HCT116 (cell line): Measurements from ENCODE around the gene MBD6. TPM values are rescaled to one million over a fixed set of nuclear protein-coding genes. Genes with fewer than 3 reads are reported as not detected.

Source experiments
- ATAC-seq: fragments of 200-7000 bp; cut with Tn5 transposase; 2 replicates; pipeline ENCODE4 v1.9.1; 2020; ENCODE audit warnings: mild to moderate bottlenecking, moderate library complexity
- Bru-seq: library from RNA; stranded (reverse); fragments of 400-500 nt; gene quantifications from one replicate; lab custom pipeline; 2021; lab: Mats Ljungman, UMichigan
- BruChase-seq, 2 experiments: library from RNA; stranded (reverse); fragments of 400-500 nt; gene quantifications; one replicate each; lab custom pipeline; 2021; lab: Mats Ljungman, UMichigan
- BruUV-seq: library from RNA; stranded (reverse); fragments of 400-500 nt; replicated peaks from 2 replicates; lab custom pipeline; 2021; lab: Mats Ljungman, UMichigan
- CTCF ChIA-PET: fragments of 300-600 bp; sonication (Branson Sonifier 250); formaldehyde crosslinking; loops from one replicate; lab custom pipeline; 2021; ENCODE audit warnings: antibody characterized with exemption; lab: Charles Lee
- POLR2A ChIA-PET: fragments of 300-600, 350-600 bp; sonication (Branson Sonifier 250); formaldehyde crosslinking; loops from one replicate; lab custom pipeline; 2021; ENCODE audit warnings: antibody characterized with exemption; lab: Charles Lee
- RAD21 ChIA-PET, 2 experiments: fragments of 300-600 bp; sonication (Branson Sonifier 250); formaldehyde crosslinking; loops; one replicate each; lab custom pipeline; 2023; ENCODE audit warnings: low total read pairs in 2 of 2; ENCODE audit not compliant: uncharacterized antibody in 2 of 2, unreplicated experiment in 2 of 2, low non-redundant PET in 1 of 2; lab: Charles Lee
- DNase-seq: peaks from one replicate; pipeline ENCODE4 v3.0.0-alpha.2; 2010; ENCODE audit warnings: low read depth, low spot score
- H2AFZ ChIP-seq: fragments of 200-600 bp; shearing (Covaris generic), sonication (generic); 2 replicates; pipeline ENCODE4 v1.6.1; 2017; ENCODE audit warnings: low read depth, mixed run types, mixed read lengths, antibody characterized with exemption, low read length; ENCODE audit not compliant: poor library complexity, severe bottlenecking
- H3K27ac ChIP-seq: 2 replicates; pipeline ENCODE4 v1.5.1; 2012; ENCODE audit warnings: low read depth, low read length
- H3K27me3 ChIP-seq: fragments of 200-600 bp; sonication (generic); 2 replicates; pipeline ENCODE4 v1.6.1; 2016; ENCODE audit warnings: mixed run types, low read length, mixed read lengths; ENCODE audit not compliant: insufficient read depth
- H3K36me3 ChIP-seq, 2 experiments: fragments of 200-500 bp in 1 of 2; fragments of 200-600 bp in 1 of 2; sonication (Bioruptor generic) in 1 of 2; sonication (generic) in 1 of 2; 2 replicates each; pipeline versions ENCODE4 v1.5.1 to v1.6.1; 2014 to 2016; ENCODE audit warnings: low read length in 2 of 2, inconsistent platforms in 1 of 2, mixed read lengths in 1 of 2, mixed run types in 1 of 2; ENCODE audit not compliant: insufficient read depth in 2 of 2, control insufficient read depth in 1 of 2
- H3K4me1 ChIP-seq, 2 experiments: fragments of 200-600 bp in 1 of 2; sonication (generic) in 1 of 2; 2 replicates each; pipeline versions ENCODE4 v1.5.1 to v1.6.1; 2012 to 2017; ENCODE audit warnings: low read length in 2 of 2, inconsistent platforms in 1 of 2, mild to moderate bottlenecking in 1 of 2, mixed read lengths in 1 of 2, mixed run types in 1 of 2, moderate library complexity in 1 of 2; ENCODE audit not compliant: insufficient read depth in 2 of 2, control insufficient read depth in 1 of 2
- H3K4me2 ChIP-seq: fragments of 200-600 bp; sonication (generic); 2 replicates; pipeline ENCODE4 v1.6.1; 2017; ENCODE audit warnings: mixed run types, low read length, mixed read lengths
- H3K4me3 ChIP-seq, 2 experiments: fragments of 200-600 bp in 1 of 2; sonication (generic) in 1 of 2; replicated peaks in 1 of 2; 2 replicates each; pipeline ENCODE4 v1.5.1; 2011 to 2016; ENCODE audit warnings: low read length in 2 of 2, control low read depth in 1 of 2, low read depth in 1 of 2, mild to moderate bottlenecking in 1 of 2, mixed read lengths in 1 of 2, mixed run types in 1 of 2
- H3K79me2 ChIP-seq: fragments of 200-600 bp; sonication (generic); 2 replicates; pipeline ENCODE4 v1.6.1; 2017; ENCODE audit warnings: mild to moderate bottlenecking, mixed run types, low read length, moderate library complexity, mixed read lengths; ENCODE audit not compliant: insufficient read depth
- H3K9ac ChIP-seq: fragments of 200-600 bp; sonication (generic); 2 replicates; pipeline ENCODE4 v1.6.1; 2016; ENCODE audit warnings: low read length, mixed read lengths
- H3K9me2 ChIP-seq: fragments of 200-600 bp; sonication (generic), shearing (Covaris generic); 2 replicates; pipeline ENCODE4 v1.6.1; 2017; ENCODE audit warnings: mixed run types, mild to moderate bottlenecking, moderate library complexity; ENCODE audit not compliant: insufficient read depth
- H3K9me3 ChIP-seq, 2 experiments: fragments of 200-500 bp in 1 of 2; fragments of 200-600 bp in 1 of 2; sonication (Bioruptor generic) in 1 of 2; sonication (generic) in 1 of 2; 2 replicates each; pipeline ENCODE4 v1.6.1; 2014 to 2017; ENCODE audit warnings: low read length in 2 of 2, mixed read lengths in 2 of 2, inconsistent platforms in 1 of 2, low read depth in 1 of 2, mild to moderate bottlenecking in 1 of 2, mixed run types in 1 of 2, moderate library complexity in 1 of 2; ENCODE audit not compliant: control insufficient read depth in 1 of 2, insufficient read depth in 1 of 2
- H4K20me1 ChIP-seq: fragments of 200-600 bp; sonication (generic), shearing (Covaris generic); 2 replicates; pipeline ENCODE4 v1.6.1; 2017; ENCODE audit warnings: mixed run types, mild to moderate bottlenecking, moderate library complexity; ENCODE audit not compliant: insufficient read depth
- EZH2phosphoT487 ChIP-seq: fragments of 200-600 bp; IDR thresholded peaks from 2 replicates; pipeline ENCODE4 v1.6.1; 2018; ENCODE audit warnings: antibody characterized with exemption, borderline replicate concordance
- POLR2AphosphoS5 ChIP-seq: IDR thresholded peaks from 2 replicates; pipeline ENCODE4 v1.6.1; 2011; ENCODE audit warnings: mild to moderate bottlenecking, low read depth, low read length, moderate library complexity
- TCF7L2 ChIP-seq: IDR thresholded peaks from 2 replicates; pipeline ENCODE4 v1.7.0; 2011; ENCODE audit warnings: borderline replicate concordance, inconsistent platforms; ENCODE audit not compliant: insufficient read depth, insufficient read length; ENCODE audit errors: extremely low read depth
- YY1 ChIP-seq: IDR thresholded peaks from 2 replicates; pipeline ENCODE4 v1.6.1; 2011; ENCODE audit warnings: low read length, low read depth, moderate library complexity, mild to moderate bottlenecking; ENCODE audit not compliant: insufficient replicate concordance; ENCODE audit errors: extremely low read depth
- ZNF274 ChIP-seq: fragments of 200-500 bp; sonication (Bioruptor generic); IDR thresholded peaks from 2 replicates; pipeline ENCODE4 v1.6.1; 2014; ENCODE audit warnings: mild to moderate bottlenecking, low read depth, low read length, inconsistent platforms
- intact Hi-C: fragments of 100-400 bp; cut with micrococcal nuclease; formaldehyde crosslinking; loops from 2 replicates; pipeline ENCODE4 v1.10.0; 2022
- long read RNA-seq: library from polyadenylated mRNA; unstranded; transcript quantifications from one replicate; pipeline ENCODE4 v2.0.0, GENCODE V29; 2021; ENCODE audit not compliant: unreplicated experiment
- polyA plus RNA-seq: library from polyadenylated mRNA; unstranded; fragments of >200 nt; gene quantifications from 2 replicates; pipeline ENCODE4 v1.2.1, GENCODE V29; 2012; ENCODE audit warnings: missing spikeins
- total RNA-seq: library from RNA; stranded (reverse); gene quantifications from one replicate; pipeline ENCODE4 v1.2.1, GENCODE V29; 2021; ENCODE audit not compliant: unreplicated experiment

MBD6 gene
- total RNA-seq (70.1 TPM), Bru-seq, nascent RNA (percentile 86 among the genes with signal in this experiment), BruChase-seq, experiment 1, labeled RNA remaining after a 6-hour chase (percentile 93 among the genes with signal in this experiment), BruChase-seq, experiment 2, labeled RNA remaining after a 2-hour chase (percentile 94 among the genes with signal in this experiment)
- 31.0 and 33.2 TPM in 2 replicates for polyA plus RNA-seq
- long read RNA-seq, partial matches to known transcripts, result 3 of 19 reads
- long read RNA-seq, other reads (novel, unspliced or antisense), result 16 of 19 reads

- Histone ChIP-seq H3K9me2 (no peaks in the 10 kb centered on the region), H3K27ac (peak within 1 kb of the TSS; percentile 85), H3K36me3 (peaks cover 12 to 29% of the 10 kb centered on the region in 2 experiments), H4K20me1 (peaks cover 7% of the 10 kb centered on the region; the same call in 1 of the 2 replicates), H3K4me1 (peaks cover 24 to 55% of the 10 kb centered on the region in 2 experiments), H3K4me2 (peak within 1 kb of the TSS; percentile 94), H3K9me3 (no peaks in the 10 kb centered on the region), H3K79me2 (peaks cover 56% of the 10 kb centered on the region), H3K4me3 (peak within 1 kb of the TSS; percentile 60 to 93), H3K9ac (peak within 1 kb of the TSS; percentile 79), H2AFZ (no peak within 1 kb of the TSS), H3K27me3 (no peaks in the 10 kb centered on the region)
- intact Hi-C loops, result no loop called here
- TF ChIP-seq TCF7L2, result peak; percentile 96
- TF ChIP-seq EZH2phosphoT487, result no peak
- TF ChIP-seq POLR2AphosphoS5, result peak; percentile 64
- ChIA-PET CTCF (no interaction called here), POLR2A (no interaction called here), RAD21 (no interaction called here)
- DNase-seq, result peak; percentile 75
- BruUV-seq, result no TSS peak
- ATAC-seq, result peak; percentile 37
Observed at GRCh38 chr12:57522011-57522886, at the start of gene MBD6. TSS of gene MBD6 (plus strand) at chr12:57522824. CDS start at chr12:57524304, 1,480 bp downstream.

- Histone ChIP-seq H2AFZ (no peak overlapping the region), H3K27ac (no peak overlapping the region), H3K4me2 (no peak overlapping the region), H3K9ac (no peak overlapping the region), H3K4me3 (no peak overlapping the region), H3K9me2 (no peaks in the 10 kb centered on the region), H3K79me2 (no peaks in the 10 kb centered on the region), H3K36me3 (no peaks in the 10 kb centered on the region), H4K20me1 (no peaks in the 10 kb centered on the region), H3K4me1 (peaks cover 0 to 14% of the 10 kb centered on the region in 2 experiments; a peak in 2 of 4 replicates), H3K9me3 (no peaks in the 10 kb centered on the region), H3K27me3 (peaks cover 24% of the 10 kb centered on the region; the same call in 1 of the 2 replicates)
- RAD21 ChIA-PET, result no interaction called here
- ATAC-seq (no peak), DNase-seq (no peak)
- CTCF ChIA-PET, result no interaction called here
- intact Hi-C loops, result no loop called here
- POLR2A ChIA-PET, result no interaction called here
- TF ChIP-seq YY1, result no peak
- TF ChIP-seq TCF7L2, result no peak
- TF ChIP-seq ZNF274, result no peak
- no TSS peak for BruUV-seq
Observed at GRCh38 chr12:57473392-57473791, 49.2 kb upstream of the MBD6 start.
